CD14-positive monocyte (primary cell): ENCODE measurements around the gene IRGM. TPM values are rescaled to one million over a fixed set of nuclear protein-coding genes. Genes with fewer than 3 reads are reported as not detected.

ENCODE experiments used
- DNase-seq, 3 donors: peaks; one replicate each; pipeline ENCODE4 v3.0.0-alpha.2; 2011 to 2022
- H2AFZ ChIP-seq: 2 replicates; pipeline ENCODE4 v1.6.0; 2012; ENCODE audit warnings: mild to moderate bottlenecking, low read depth, low read length, inconsistent platforms; ENCODE audit not compliant: insufficient read depth, poor library complexity, severe bottlenecking
- H3K27ac ChIP-seq, 2 donors: 1 replicate in 1 of 2; 2 replicates in 1 of 2; pipeline ENCODE4 v1.5.1; 2012 to 2013; ENCODE audit warnings: low read length in 2 of 2, control low read depth in 1 of 2, inconsistent platforms in 1 of 2, low read depth in 1 of 2, mild to moderate bottlenecking in 1 of 2
- H3K27me3 ChIP-seq, 2 donors: one replicate each; pipeline versions ENCODE4 v1.6.0 to v1.6.1; 2011 to 2013; ENCODE audit warnings: low read length in 2 of 2; ENCODE audit not compliant: control insufficient read depth in 2 of 2, insufficient read depth in 2 of 2
- H3K36me3 ChIP-seq, 2 donors: replicated peaks in 1 of 2; 1 replicate in 1 of 2; 2 replicates in 1 of 2; pipeline versions ENCODE4 v1.5.1 to v1.6.1; 2012 to 2013; ENCODE audit warnings: low read length in 2 of 2, control low read depth in 1 of 2, inconsistent platforms in 1 of 2, mild to moderate bottlenecking in 1 of 2; ENCODE audit not compliant: insufficient read depth in 2 of 2, control insufficient read depth in 1 of 2
- H3K4me1 ChIP-seq, 2 donors: 1 replicate in 1 of 2; 2 replicates in 1 of 2; pipeline versions ENCODE4 v1.5.1 to v1.6.1; 2012 to 2013; ENCODE audit warnings: low read length in 2 of 2, control low read depth in 1 of 2, inconsistent platforms in 1 of 2, mild to moderate bottlenecking in 1 of 2, moderate library complexity in 1 of 2; ENCODE audit not compliant: insufficient read depth in 2 of 2, control insufficient read depth in 1 of 2
- H3K4me2 ChIP-seq: replicated peaks from 2 replicates; pipeline ENCODE3; 2012; ENCODE audit warnings: low read length, moderate library complexity, mild to moderate bottlenecking; ENCODE audit not compliant: poor library complexity, severe bottlenecking; ENCODE audit errors: extremely low read depth
- H3K4me3 ChIP-seq, 3 experiments: fragments of 200-600 bp in 1 of 3; sonication (generic) in 1 of 3; replicated peaks in 1 of 3; 1 replicate in 2 of 3; 2 replicates in 1 of 3; pipeline ENCODE4 v1.5.1; 2011 to 2013; ENCODE audit warnings: low read length in 3 of 3, mild to moderate bottlenecking in 3 of 3, control low read depth in 2 of 3, low read depth in 2 of 3, inconsistent platforms in 1 of 3, moderate library complexity in 1 of 3
- H3K79me2 ChIP-seq: 2 replicates; pipeline ENCODE4 v1.6.0; 2012; ENCODE audit warnings: mild to moderate bottlenecking, control low read depth, inconsistent platforms, low read length, moderate library complexity; ENCODE audit not compliant: insufficient read depth
- H3K9ac ChIP-seq: 2 replicates; pipeline ENCODE4 v1.6.0; 2017; ENCODE audit warnings: low read length, mild to moderate bottlenecking; ENCODE audit not compliant: insufficient read depth, poor library complexity, severe bottlenecking
- H3K9me3 ChIP-seq, 2 donors: replicated peaks in 1 of 2; 1 replicate in 1 of 2; 2 replicates in 1 of 2; pipeline versions ENCODE4 v1.5.1 to v1.6.1; 2012 to 2013; ENCODE audit warnings: low read length in 2 of 2, control low read depth in 1 of 2; ENCODE audit not compliant: control insufficient read depth in 1 of 2, insufficient read depth in 1 of 2
- H4K20me1 ChIP-seq: 2 replicates; pipeline ENCODE4 v1.6.0; 2012; ENCODE audit warnings: mild to moderate bottlenecking, low read length, control low read depth, moderate library complexity; ENCODE audit not compliant: insufficient read depth
- H3K27ac Mint-ChIP-seq, 7 donors: one replicate each; pipeline ENCODE4 v1.8.0; 2020; ENCODE audit warnings: mild to moderate bottlenecking in 7 of 7, mixed read lengths in 7 of 7, moderate library complexity in 6 of 7, inconsistent platforms in 2 of 7
- H3K27me3 Mint-ChIP-seq, 3 donors: one replicate each; pipeline ENCODE4 v1.8.0; 2021 to 2022; ENCODE audit warnings: low read depth in 3 of 3, mild to moderate bottlenecking in 3 of 3, mixed read lengths in 3 of 3, moderate library complexity in 3 of 3, inconsistent platforms in 1 of 3
- H3K36me3 Mint-ChIP-seq, 2 donors: one replicate each; pipeline ENCODE4 v1.8.0; 2020; ENCODE audit warnings: mixed read lengths in 2 of 2, inconsistent platforms in 1 of 2, mild to moderate bottlenecking in 1 of 2
- H3K4me1 Mint-ChIP-seq: one replicate; pipeline ENCODE4 v1.8.0; 2020; ENCODE audit warnings: mild to moderate bottlenecking, mixed read lengths
- H3K4me3 Mint-ChIP-seq, 2 donors: one replicate each; pipeline ENCODE4 v1.8.0; 2020; ENCODE audit warnings: mild to moderate bottlenecking in 2 of 2, mixed read lengths in 2 of 2, moderate library complexity in 1 of 2
- H3K9me3 Mint-ChIP-seq, 7 donors: one replicate each; pipeline ENCODE4 v1.8.0; 2020 to 2022; ENCODE audit warnings: mixed read lengths in 7 of 7, mild to moderate bottlenecking in 6 of 7, moderate library complexity in 6 of 7, inconsistent platforms in 2 of 7
- WGBS: methylation state at CpG from one replicate; pipeline ENCODE4 v1.1.5; 2013; ENCODE audit warnings: missing lambda C conversion rate; ENCODE audit not compliant: insufficient coverage; 5-methylcytosine and 5-hydroxymethylcytosine counted together
- intact Hi-C, 2 donors: fragments of 100-400 bp; cut with micrococcal nuclease; formaldehyde crosslinking; loops; one replicate each; pipeline versions ENCODE4 v1.15.0 to v1.15.1; 2023
- polyA plus RNA-seq, 3 donors: library from polyadenylated mRNA; depleted of rRNA in 1 of 3; unstranded in 2 of 3; stranded (reverse) in 1 of 3; fragments of 300-500 nt in 2 of 3; fragments of >200 nt in 1 of 3; fragmentation: Illumina TruSeq in 2 of 3; gene quantifications; 1 replicate in 2 of 3; 2 replicates in 1 of 3; pipeline ENCODE4 v1.2.3, GENCODE V29; 2012 to 2021
- TF ChIP-seq, protein P1 (sequence below): fragments of 200-600 bp; IDR thresholded peaks from one replicate; pipeline ENCODE4 v1.8.0; 2022; ENCODE audit warnings: antibody characterized with exemption, mild to moderate bottlenecking

The IRGM gene
- polyA plus RNA-seq, 3 donors: 0.07 TPM; not detected in 2

DNA sequence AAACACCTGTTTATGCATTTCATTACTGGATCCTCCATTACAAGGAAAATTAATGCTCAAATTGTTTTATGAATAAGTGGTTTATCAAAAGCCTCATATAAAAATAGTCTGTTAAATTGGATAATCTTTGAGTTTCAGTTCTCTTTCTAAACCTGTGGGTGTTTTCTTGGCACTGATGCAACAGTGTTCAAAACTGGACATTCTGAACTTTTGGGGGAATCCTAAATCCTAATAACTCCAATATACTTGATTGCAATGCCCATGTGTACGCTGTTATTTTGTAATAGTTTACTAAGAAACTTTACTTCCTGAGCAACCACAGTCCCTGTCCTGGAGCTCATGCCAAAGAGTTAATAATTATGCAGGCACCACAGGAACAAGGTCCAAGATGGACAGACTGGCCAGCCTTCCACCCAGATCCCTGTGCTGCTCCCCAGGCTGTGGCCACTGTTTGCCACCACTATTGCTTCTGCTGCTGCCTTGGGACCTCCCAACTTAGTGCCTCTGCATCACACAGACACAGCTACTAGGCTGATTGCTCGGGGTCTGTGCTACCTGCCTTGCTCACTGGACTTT is 14.0 kb downstream of the IRGM start:
- Histone ChIP-seq H3K9me3 (peaks cover 12 to 16% of the 10 kb centered on the region in 2 donors), H3K36me3 (no peaks in the 10 kb centered on the region), H3K79me2 (no peaks in the 10 kb centered on the region), H3K9ac (no peak overlapping the region), H3K4me3 (no peak overlapping the region), H4K20me1 (no peaks in the 10 kb centered on the region), H3K4me2 (no peak overlapping the region), H3K4me1 (peaks cover 7 to 10% of the 10 kb centered on the region in 2 donors), H3K27me3 (no peaks in the 10 kb centered on the region), H2AFZ (no peak overlapping the region), H3K27ac (no peak overlapping the region)
- DNase-seq: no peak
- no peak overlapping the region for H3K4me3 Mint-ChIP-seq
- WGBS: no CpG with 5 or more reads among the region's 2 CpGs
- H3K27ac Mint-ChIP-seq: peak overlapping the region in 1 of 7 donors; percentile 37
- intact Hi-C loops: no loop called here
- H3K4me1 Mint-ChIP-seq: peaks cover 20% of the 10 kb centered on the region
- peaks cover 26 to 44% (median 31%) of the 10 kb centered on the region in 7 donors for H3K9me3 Mint-ChIP-seq
- peaks cover 0 to 2% of the 10 kb centered on the region in 2 donors for H3K36me3 Mint-ChIP-seq
- H3K27me3 Mint-ChIP-seq: peaks cover 0 to 2% (median 0%) of the 10 kb centered on the region in 3 donors
- TF ChIP-seq, protein P1, sequence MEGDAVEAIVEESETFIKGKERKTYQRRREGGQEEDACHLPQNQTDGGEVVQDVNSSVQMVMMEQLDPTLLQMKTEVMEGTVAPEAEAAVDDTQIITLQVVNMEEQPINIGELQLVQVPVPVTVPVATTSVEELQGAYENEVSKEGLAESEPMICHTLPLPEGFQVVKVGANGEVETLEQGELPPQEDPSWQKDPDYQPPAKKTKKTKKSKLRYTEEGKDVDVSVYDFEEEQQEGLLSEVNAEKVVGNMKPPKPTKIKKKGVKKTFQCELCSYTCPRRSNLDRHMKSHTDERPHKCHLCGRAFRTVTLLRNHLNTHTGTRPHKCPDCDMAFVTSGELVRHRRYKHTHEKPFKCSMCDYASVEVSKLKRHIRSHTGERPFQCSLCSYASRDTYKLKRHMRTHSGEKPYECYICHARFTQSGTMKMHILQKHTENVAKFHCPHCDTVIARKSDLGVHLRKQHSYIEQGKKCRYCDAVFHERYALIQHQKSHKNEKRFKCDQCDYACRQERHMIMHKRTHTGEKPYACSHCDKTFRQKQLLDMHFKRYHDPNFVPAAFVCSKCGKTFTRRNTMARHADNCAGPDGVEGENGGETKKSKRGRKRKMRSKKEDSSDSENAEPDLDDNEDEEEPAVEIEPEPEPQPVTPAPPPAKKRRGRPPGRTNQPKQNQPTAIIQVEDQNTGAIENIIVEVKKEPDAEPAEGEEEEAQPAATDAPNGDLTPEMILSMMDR: no peak

- Mint-ChIP-seq H3K9me3 (peaks cover 25 to 50% (median 34%) of the 10 kb centered on the region in 7 donors), H3K27ac (peak overlapping the region in 1 of 7 donors; percentile 41), H3K4me1 (peaks cover 20% of the 10 kb centered on the region), H3K36me3 (peaks cover 0 to 1% of the 10 kb centered on the region in 2 donors), H3K27me3 (peaks cover 0 to 2% (median 0%) of the 10 kb centered on the region in 3 donors), H3K4me3 (no peak overlapping the region)
- DNase-seq: peak; percentile 10 to 47 (median 40)
- Histone ChIP-seq H3K27ac (no peak overlapping the region), H2AFZ (no peak overlapping the region), H3K79me2 (no peaks in the 10 kb centered on the region), H4K20me1 (no peaks in the 10 kb centered on the region), H3K9ac (no peak overlapping the region), H3K4me1 (peaks cover 7 to 10% of the 10 kb centered on the region in 2 donors), H3K4me3 (no peak overlapping the region), H3K9me3 (peaks cover 20 to 24% of the 10 kb centered on the region in 2 donors), H3K27me3 (no peaks in the 10 kb centered on the region), H3K4me2 (no peak overlapping the region), H3K36me3 (no peaks in the 10 kb centered on the region)
- WGBS: no CpG with 5 or more reads among the region's 1 CpG
- TF ChIP-seq, protein P1: no peak
- intact Hi-C loops: no loop called here
These were observed 15.7 kb downstream of the IRGM start for GRCh38 chr5:150862070-150862469.
